ENCODE measurements around the gene ABHD18. TPM values are rescaled to one million over a fixed set of nuclear protein-coding genes. Genes with fewer than 3 reads are reported as not detected.
"Not testable (repeated sequence)": the region's sequence is repeated elsewhere in the genome, so short reads cannot be mapped to it uniquely, and the experiment has no call there.

The ABHD18 gene
- total and polyA plus RNA-seq, 4 experiments from 2014 or later, result 10.2 to 24.6 (median 17.1) TPM

DNA sequence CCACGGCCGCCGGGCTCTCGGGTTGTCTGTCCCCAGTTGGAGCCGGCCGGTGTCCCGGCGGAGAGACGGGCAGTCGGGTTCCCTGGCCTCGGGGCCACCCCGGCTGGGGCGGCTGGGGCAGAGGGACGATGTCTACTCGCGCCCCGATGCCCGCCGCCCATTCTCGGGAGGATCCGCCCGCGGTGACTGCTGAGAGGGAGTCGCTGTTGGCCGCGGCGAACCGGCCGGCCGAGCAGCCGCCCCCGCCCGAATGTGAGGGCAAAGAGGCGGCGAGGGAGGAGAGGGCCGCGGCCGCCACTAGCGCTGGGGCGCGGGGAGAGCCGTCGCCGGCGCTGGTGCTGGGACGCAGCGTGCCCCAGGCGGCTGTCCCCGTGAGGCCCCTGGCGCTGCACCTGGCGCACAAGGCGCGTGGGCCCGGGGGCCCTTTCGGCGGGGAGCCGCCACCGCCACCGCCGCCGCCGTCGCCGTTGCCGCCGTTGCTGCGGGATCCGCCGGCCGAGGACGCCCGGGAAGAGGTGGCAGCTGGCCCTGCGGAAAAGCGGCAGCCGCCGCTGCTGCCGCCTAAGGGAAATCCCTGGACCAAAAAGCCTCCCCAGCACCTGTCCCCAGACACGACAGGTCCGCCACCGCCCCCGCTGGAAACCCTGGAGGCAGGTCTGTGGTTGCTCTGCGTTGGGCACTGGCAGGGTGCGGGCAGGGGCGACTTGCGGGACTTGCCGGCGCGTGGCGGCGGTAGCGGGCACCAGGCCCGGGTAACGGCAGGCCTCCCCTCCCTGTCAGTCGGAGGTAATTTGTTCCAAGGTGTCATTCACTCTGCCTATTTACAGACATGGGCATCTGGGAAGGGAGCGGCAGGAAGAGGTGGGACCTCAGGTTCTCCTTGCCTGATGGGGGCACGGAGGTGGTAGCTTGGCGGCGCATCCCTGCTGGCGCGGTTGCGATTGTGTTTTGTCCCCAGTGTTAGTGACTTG lies 96.6 kb downstream of the ABHD18 start:
- peaks cover 0 to 6% of the 10 kb centered on the region in 2 donors for H3K36me3 Mint-ChIP-seq

DNA sequence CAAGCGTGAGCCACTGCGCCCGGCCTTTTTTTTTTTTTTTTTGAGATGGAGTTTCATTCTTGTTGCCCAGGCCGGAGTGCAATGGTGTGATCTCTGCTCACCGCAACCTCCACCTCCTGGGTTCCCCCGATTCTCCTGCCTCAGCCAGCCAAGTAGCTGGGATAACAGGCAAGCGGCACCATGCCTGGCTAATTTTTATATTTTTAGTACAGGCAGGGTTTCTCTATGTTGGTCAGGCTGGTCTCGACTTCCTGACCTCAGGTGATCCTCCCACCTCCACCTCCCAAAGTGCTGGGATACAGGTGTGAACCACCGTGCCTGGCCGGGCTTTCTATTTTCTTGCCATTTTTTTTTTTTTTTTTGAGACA lies 101.2 kb downstream of the ABHD18 start:
- H3K4me1 ChIP-seq (ENCODE audit: insufficient read depth, low read length); H3K9me3 ChIP-seq (ENCODE audit: control insufficient read depth in 1 of 2, low read length in 2 of 2); CTCF ChIA-PET (ENCODE audit: partially characterized antibody); H3K9me3 Mint-ChIP-seq; H3K27ac Mint-ChIP-seq; H3K4me1 Mint-ChIP-seq; H3K27me3 ChIP-seq (ENCODE audit: insufficient read depth, low read length); H3K27me3 Mint-ChIP-seq; POLR2A ChIA-PET (ENCODE audit: partially characterized antibody); H3K36me3 ChIP-seq (ENCODE audit: insufficient read depth, low read length); H3K36me3 Mint-ChIP-seq; H3K27ac ChIP-seq (ENCODE audit: low read depth, low read length); DNase-seq; intact Hi-C loops (cut with micrococcal nuclease); H3K4me3 ChIP-seq (ENCODE audit: low read length in 2 of 2); H3K4me3 Mint-ChIP-seq: not testable (repeated sequence)

More for the DNA sequence above, 96.6 kb downstream of the ABHD18 start:
- no peaks in the 10 kb centered on the region for H3K27me3 ChIP-seq (ENCODE audit: insufficient read depth, low read length)
- intact Hi-C loops (cut with micrococcal nuclease), result loop anchor here (1.0 to 5.0 kb wide), 5 partner anchors 35 to 1031 kb away; partner anchors contain the start of genes ABHD18, MFSD8, PLK4 and SCLT1
- ChIA-PET POLR2A (ENCODE audit: partially characterized antibody) (interaction anchor here (0.6 to 6.7 kb wide), 11 partner anchors 26 to 1032 kb away, joined by 3 to 113 read pairs (median 3); partner anchors contain the start of genes ABHD18, MFSD8, PGRMC2 and PLK4), CTCF (ENCODE audit: partially characterized antibody) (interaction anchor here (3.7 kb wide), 1 partner anchor 96 kb away, joined by 21 read pairs; the partner anchor contains the start of genes ABHD18 and MFSD8)
- H3K36me3 ChIP-seq (ENCODE audit: insufficient read depth, low read length), result no peaks in the 10 kb centered on the region
- Mint-ChIP-seq H3K4me1 (peaks cover 10 to 17% (median 13%) of the 10 kb centered on the region in 4 donors), H3K9me3 (no peaks in the 10 kb centered on the region), H3K27me3 (no peaks in the 10 kb centered on the region), H3K4me3 (peak overlapping the region; percentile 85 to 91 (median 86)), H3K27ac (peak overlapping the region; percentile 55 to 91 (median 88))
- H3K4me1 ChIP-seq (ENCODE audit: insufficient read depth, low read length), result peaks cover 17% of the 10 kb centered on the region
- DNase-seq, result peak; percentile 52 to 81 (median 58)
- H3K4me3 ChIP-seq (ENCODE audit: low read length in 2 of 2), result peak overlapping the region; percentile 74 to 76
- H3K27ac ChIP-seq (ENCODE audit: low read depth, low read length), result peak overlapping the region; percentile 85
- no peaks in the 10 kb centered on the region for H3K9me3 ChIP-seq (ENCODE audit: control insufficient read depth in 1 of 2, low read length in 2 of 2)

DNA sequence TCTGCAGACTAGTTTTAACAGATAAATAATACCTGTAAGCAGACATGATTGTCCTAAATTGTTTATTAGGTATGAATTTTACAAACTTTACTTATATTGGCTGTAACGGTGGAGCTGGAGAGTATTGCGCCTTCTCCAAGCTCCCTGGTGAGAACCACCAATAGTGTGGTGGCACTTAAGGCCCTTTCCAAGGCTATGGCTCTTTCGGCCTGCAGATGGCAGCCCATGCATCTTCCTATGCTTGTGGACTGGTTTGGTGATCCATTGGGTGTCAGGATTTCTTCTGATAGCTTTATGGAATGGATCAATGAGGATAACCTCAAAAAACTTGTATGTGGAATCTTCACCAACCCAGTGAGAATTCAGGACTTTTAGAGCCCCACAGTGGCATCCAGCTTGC lies 103.7 kb downstream of the ABHD18 start:
- Mint-ChIP-seq H3K36me3 (no peaks in the 10 kb centered on the region), H3K4me3 (no peak overlapping the region), H3K4me1 (peaks cover 0 to 5% (median 4%) of the 10 kb centered on the region in 4 donors), H3K27me3 (no peaks in the 10 kb centered on the region), H3K27ac (no peak overlapping the region), H3K9me3 (no peaks in the 10 kb centered on the region)
- no peaks in the 10 kb centered on the region for H3K36me3 ChIP-seq (ENCODE audit: insufficient read depth, low read length)
- H3K4me3 ChIP-seq (ENCODE audit: low read length in 2 of 2), result no peak overlapping the region
- H3K27me3 ChIP-seq (ENCODE audit: insufficient read depth, low read length), result no peaks in the 10 kb centered on the region
- intact Hi-C loops (cut with micrococcal nuclease), result no loop called here
- no peak for DNase-seq
- no peaks in the 10 kb centered on the region for H3K4me1 ChIP-seq (ENCODE audit: insufficient read depth, low read length)
- ChIA-PET POLR2A (ENCODE audit: partially characterized antibody) (no interaction called here), CTCF (ENCODE audit: partially characterized antibody) (interaction anchor here (0.8 kb wide), 1 partner anchor 11 kb away, joined by 3 read pairs; no protein-coding TSS in a partner anchor)
- H3K9me3 ChIP-seq (ENCODE audit: control insufficient read depth in 1 of 2, low read length in 2 of 2), result no peaks in the 10 kb centered on the region
- H3K27ac ChIP-seq (ENCODE audit: low read depth, low read length), result no peak overlapping the region

DNA sequence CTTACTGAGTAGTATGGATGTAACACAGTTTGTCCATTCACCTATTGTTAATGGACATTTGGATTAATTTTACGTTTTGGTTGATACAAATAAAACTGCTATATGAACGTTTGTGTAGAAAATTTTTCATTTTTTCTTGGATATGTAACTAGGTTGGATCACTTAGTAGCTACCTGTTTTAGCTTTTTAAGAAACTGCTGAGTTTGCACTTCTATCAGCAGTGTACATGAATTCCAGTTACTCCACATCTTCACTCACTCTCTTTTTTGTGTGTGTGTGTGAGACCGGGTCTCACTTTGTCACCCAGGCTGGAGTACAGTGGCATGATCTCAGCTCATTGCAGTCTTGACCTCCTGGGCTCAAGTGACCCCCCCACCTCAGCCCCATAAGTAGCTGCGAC lies 111.3 kb downstream of the ABHD18 start:
- H3K4me3 Mint-ChIP-seq, result no peak overlapping the region
- no peaks in the 10 kb centered on the region for H3K36me3 ChIP-seq (ENCODE audit: insufficient read depth, low read length)
- no peaks in the 10 kb centered on the region for H3K27me3 ChIP-seq (ENCODE audit: insufficient read depth, low read length)
- H3K27ac Mint-ChIP-seq, result no peak overlapping the region
- H3K27ac ChIP-seq (ENCODE audit: low read depth, low read length), result no peak overlapping the region
- intact Hi-C loops (cut with micrococcal nuclease), result no loop called here
- no peaks in the 10 kb centered on the region for H3K4me1 ChIP-seq (ENCODE audit: insufficient read depth, low read length)
- H3K9me3 ChIP-seq (ENCODE audit: control insufficient read depth in 1 of 2, low read length in 2 of 2), result no peaks in the 10 kb centered on the region
- H3K4me1 Mint-ChIP-seq, result peaks cover 0 to 2% (median under 1%) of the 10 kb centered on the region in 4 donors
- POLR2A ChIA-PET (ENCODE audit: partially characterized antibody), result no interaction called here
- H3K9me3 Mint-ChIP-seq, result no peaks in the 10 kb centered on the region
- H3K36me3 Mint-ChIP-seq, result peaks cover 21 to 27% of the 10 kb centered on the region in 2 donors
- no peaks in the 10 kb centered on the region for H3K27me3 Mint-ChIP-seq
- no peak overlapping the region for H3K4me3 ChIP-seq (ENCODE audit: low read length in 2 of 2)
- CTCF ChIA-PET (ENCODE audit: partially characterized antibody), result no interaction called here
- DNase-seq, result no peak

Other genes with a start within 250 kb of the ABHD18 start
- not detected for gene SLC25A31, start 235.0 kb upstream of the ABHD18 start, total RNA-seq
- gene SLC25A31, start 235.0 kb upstream of the ABHD18 start, polyA plus RNA-seq, result not detected
- gene HSPA4L, start 183.1 kb upstream of the ABHD18 start, total RNA-seq, result not detected
- gene HSPA4L, start 183.1 kb upstream of the ABHD18 start, polyA plus RNA-seq, result not detected
- 1 to 10 TPM; 1.1 to 2.6 TPM for gene PLK4, start 84.5 kb upstream of the ABHD18 start, total RNA-seq
- 1 to 10 TPM in 1 of 2 donors, under 1 TPM in 1; 0.65 to 1.5 TPM for gene PLK4, start 84.5 kb upstream of the ABHD18 start, polyA plus RNA-seq
- 10 to 100 TPM; 43.3 to 49.2 TPM for gene MFSD8, start 233 bp upstream of the ABHD18 start, total RNA-seq
- gene MFSD8, start 233 bp upstream of the ABHD18 start, polyA plus RNA-seq, result 1 to 10 TPM; 5.9 to 7.6 TPM
- gene LARP1B, start 95.9 kb downstream of the ABHD18 start, total RNA-seq, result 10 to 100 TPM; 15.8 to 19.1 TPM
- gene LARP1B, start 95.9 kb downstream of the ABHD18 start, polyA plus RNA-seq, result 1 to 10 TPM; 4.7 to 6.4 TPM

Measured in CD4-positive, alpha-beta memory T cell (primary cell).